ENCODE data around the gene CPA2.

CPA2 gene

GRCh38 chr7:130281260-130281659 lies 14.6 kb downstream of the CPA2 start:
- DNase-seq = no peak

- DNase-seq = no peak
These were observed 20.2 kb downstream of the CPA2 start for GRCh38 chr7:130286881-130287280.

- DNase-seq = no peak
These were observed 21.5 kb downstream of the CPA2 start for GRCh38 chr7:130288168-130288567.

- DNase-seq = no peak
These were observed 22.2 kb downstream of the CPA2 start for GRCh38 chr7:130288829-130289228.

GRCh38 chr7:130289478-130289877 lies 22.8 kb downstream of the CPA2 start:
- DNase-seq = no peak

- no peak for DNase-seq
These were observed 24.1 kb downstream of the CPA2 start for GRCh38 chr7:130290745-130291144.

- DNase-seq = no peak
These were observed 26.1 kb downstream of the CPA2 start, which contains the start of gene CPA4 for GRCh38 chr7:130292682-130293257. Gene CPA4, plus strand, starts transcription at chr7:130293161. Its CDS starts 20 bp downstream, at chr7:130293181.

GRCh38 chr7:130293521-130293920 lies 26.9 kb downstream of the CPA2 start:
- no peak for DNase-seq

- DNase-seq = no peak
These were observed 27.7 kb downstream of the CPA2 start for GRCh38 chr7:130294314-130294713.

- no peak for DNase-seq
These were observed 29.7 kb downstream of the CPA2 start for GRCh38 chr7:130296221-130296951.

- DNase-seq = no peak
These were observed 31.2 kb downstream of the CPA2 start for GRCh38 chr7:130297628-130298543.

GRCh38 chr7:130298544-130299326 lies 32.1 kb downstream of the CPA2 start:
- no peak for DNase-seq

- no peak for DNase-seq
These were observed 33.2 kb downstream of the CPA2 start for GRCh38 chr7:130299866-130300265.

- no peak for DNase-seq
These were observed 34.9 kb downstream of the CPA2 start for GRCh38 chr7:130301501-130302020.

- DNase-seq = no peak
These were observed 36.0 kb downstream of the CPA2 start for GRCh38 chr7:130302649-130303048.

GRCh38 chr7:130303127-130303526 lies 36.5 kb downstream of the CPA2 start:
- no peak for DNase-seq

GRCh38 chr7:130303551-130303950 lies 36.9 kb downstream of the CPA2 start:
- no peak for DNase-seq

- no peak for DNase-seq
These were observed 37.3 kb downstream of the CPA2 start for GRCh38 chr7:130303982-130304381.

- DNase-seq = no peak
These were observed 38.2 kb downstream of the CPA2 start for GRCh38 chr7:130304878-130305277.

GRCh38 chr7:130305433-130306042 lies 38.9 kb downstream of the CPA2 start:
- no peak for DNase-seq

GRCh38 chr7:130309986-130310385 lies 43.3 kb downstream of the CPA2 start:
- no peak for DNase-seq

- DNase-seq = no peak
These were observed 47.6 kb downstream of the CPA2 start for GRCh38 chr7:130314305-130314704.

All from C1 segment of cervical spinal cord (tissue), 14 donors.